SU-DHL-6 (cell line): ENCODE results near the gene COX14.

Experiments used
- EZH2phosphoT487 ChIP-seq: fragments of 200-600 bp; sonication (generic), shearing (Covaris generic); conservative IDR thresholded peaks from 2 replicates; pipeline ENCODE4 v1.6.1; 2018; ENCODE audit warnings: mild to moderate bottlenecking, antibody characterized with exemption, low read length, moderate library complexity, mixed read lengths
- TF ChIP-seq, protein P1 (sequence below): fragments of 200-600 bp; sonication (generic); IDR thresholded peaks from one replicate; pipeline ENCODE4 v1.5.1; 2017; ENCODE audit warnings: antibody characterized with exemption, mild to moderate bottlenecking, low read length, moderate library complexity; ENCODE audit not compliant: insufficient read depth, poor library complexity, severe bottlenecking

DNA sequence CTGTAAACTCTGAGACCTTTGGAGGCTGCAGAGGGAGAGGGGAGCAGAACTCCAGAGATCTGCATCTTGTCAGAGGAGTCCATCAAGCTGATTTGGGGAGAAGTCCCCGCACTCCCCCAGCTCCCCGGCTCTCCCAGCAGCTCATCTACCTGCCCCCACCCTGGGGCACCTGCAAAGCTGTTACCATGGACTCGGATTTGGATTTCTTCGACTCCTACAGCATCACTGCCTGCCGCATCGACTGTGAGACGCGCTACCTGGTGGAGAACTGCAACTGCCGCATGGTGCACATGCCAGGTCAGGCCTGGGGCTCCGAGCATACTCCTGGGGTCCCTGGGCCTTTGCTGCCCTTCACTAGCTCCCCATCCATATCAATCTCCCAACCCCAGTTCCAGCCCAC, 33.8 kb upstream of the COX14 start:
- TF ChIP-seq, protein P1, sequence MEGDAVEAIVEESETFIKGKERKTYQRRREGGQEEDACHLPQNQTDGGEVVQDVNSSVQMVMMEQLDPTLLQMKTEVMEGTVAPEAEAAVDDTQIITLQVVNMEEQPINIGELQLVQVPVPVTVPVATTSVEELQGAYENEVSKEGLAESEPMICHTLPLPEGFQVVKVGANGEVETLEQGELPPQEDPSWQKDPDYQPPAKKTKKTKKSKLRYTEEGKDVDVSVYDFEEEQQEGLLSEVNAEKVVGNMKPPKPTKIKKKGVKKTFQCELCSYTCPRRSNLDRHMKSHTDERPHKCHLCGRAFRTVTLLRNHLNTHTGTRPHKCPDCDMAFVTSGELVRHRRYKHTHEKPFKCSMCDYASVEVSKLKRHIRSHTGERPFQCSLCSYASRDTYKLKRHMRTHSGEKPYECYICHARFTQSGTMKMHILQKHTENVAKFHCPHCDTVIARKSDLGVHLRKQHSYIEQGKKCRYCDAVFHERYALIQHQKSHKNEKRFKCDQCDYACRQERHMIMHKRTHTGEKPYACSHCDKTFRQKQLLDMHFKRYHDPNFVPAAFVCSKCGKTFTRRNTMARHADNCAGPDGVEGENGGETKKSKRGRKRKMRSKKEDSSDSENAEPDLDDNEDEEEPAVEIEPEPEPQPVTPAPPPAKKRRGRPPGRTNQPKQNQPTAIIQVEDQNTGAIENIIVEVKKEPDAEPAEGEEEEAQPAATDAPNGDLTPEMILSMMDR, result no peak
- no peak for TF ChIP-seq EZH2phosphoT487
